Measurements from ENCODE around the gene PLSCR2.

GRCh38 chr3:146384786-146385185 is 84.6 kb downstream of the PLSCR2 start:
- TF ChIP-seq POLR2A (IDR thresholded peaks at IDR 0.05; ENCODE audit: extremely low read depth, insufficient read length) (no peak), MAX (IDR thresholded peaks at IDR 0.05; ENCODE audit: low read depth, low read length) (no peak)
- TF ChIP-seq, protein P1, sequence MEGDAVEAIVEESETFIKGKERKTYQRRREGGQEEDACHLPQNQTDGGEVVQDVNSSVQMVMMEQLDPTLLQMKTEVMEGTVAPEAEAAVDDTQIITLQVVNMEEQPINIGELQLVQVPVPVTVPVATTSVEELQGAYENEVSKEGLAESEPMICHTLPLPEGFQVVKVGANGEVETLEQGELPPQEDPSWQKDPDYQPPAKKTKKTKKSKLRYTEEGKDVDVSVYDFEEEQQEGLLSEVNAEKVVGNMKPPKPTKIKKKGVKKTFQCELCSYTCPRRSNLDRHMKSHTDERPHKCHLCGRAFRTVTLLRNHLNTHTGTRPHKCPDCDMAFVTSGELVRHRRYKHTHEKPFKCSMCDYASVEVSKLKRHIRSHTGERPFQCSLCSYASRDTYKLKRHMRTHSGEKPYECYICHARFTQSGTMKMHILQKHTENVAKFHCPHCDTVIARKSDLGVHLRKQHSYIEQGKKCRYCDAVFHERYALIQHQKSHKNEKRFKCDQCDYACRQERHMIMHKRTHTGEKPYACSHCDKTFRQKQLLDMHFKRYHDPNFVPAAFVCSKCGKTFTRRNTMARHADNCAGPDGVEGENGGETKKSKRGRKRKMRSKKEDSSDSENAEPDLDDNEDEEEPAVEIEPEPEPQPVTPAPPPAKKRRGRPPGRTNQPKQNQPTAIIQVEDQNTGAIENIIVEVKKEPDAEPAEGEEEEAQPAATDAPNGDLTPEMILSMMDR (IDR thresholded peaks at IDR 0.05; ENCODE audit: low read depth, low read length) = no peak

Data from NB4 (cell line).